C4-2B (cell line): ENCODE results near the gene BMERB1.
"Not testable (repeated sequence)": the region's sequence is repeated elsewhere in the genome, so short reads cannot be mapped to it uniquely, and the experiment has no call there.

Source experiments
- H3K27ac ChIP-seq: fragments of 450-650 bp; 2 replicates; pipeline ENCODE4 v1.5.1; 2017
- ZFX ChIP-seq: fragments of 450-650 bp; IDR thresholded peaks from 2 replicates; pipeline ENCODE4 v1.6.1; 2017
- TF ChIP-seq, protein P1 (sequence below): fragments of 450-650 bp; conservative IDR thresholded peaks from 2 replicates; pipeline ENCODE4 v1.5.1; 2017; ENCODE audit warnings: mild to moderate bottlenecking

The BMERB1 gene

DNA sequence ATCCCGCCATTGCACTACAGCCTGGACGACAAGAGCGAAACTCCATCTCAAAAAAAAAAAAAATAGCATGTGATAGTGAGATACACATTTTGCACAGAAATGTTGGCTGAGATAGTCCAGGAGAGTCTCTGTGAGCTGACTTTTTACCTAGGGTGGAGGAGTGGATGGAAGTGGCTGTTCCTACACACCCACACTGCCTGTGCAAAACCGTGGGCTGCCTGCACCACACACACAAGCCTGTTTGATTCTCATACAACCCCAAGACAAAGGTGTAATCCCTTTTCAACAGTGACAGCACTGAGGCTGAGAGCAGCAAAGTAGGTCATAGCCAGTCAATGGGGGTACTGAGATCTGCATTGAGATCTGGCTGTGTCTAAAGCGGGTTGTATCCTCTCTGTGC is 121.7 kb downstream of the BMERB1 start:
- H3K27ac ChIP-seq = no peak overlapping the region
- TF ChIP-seq, protein P1, sequence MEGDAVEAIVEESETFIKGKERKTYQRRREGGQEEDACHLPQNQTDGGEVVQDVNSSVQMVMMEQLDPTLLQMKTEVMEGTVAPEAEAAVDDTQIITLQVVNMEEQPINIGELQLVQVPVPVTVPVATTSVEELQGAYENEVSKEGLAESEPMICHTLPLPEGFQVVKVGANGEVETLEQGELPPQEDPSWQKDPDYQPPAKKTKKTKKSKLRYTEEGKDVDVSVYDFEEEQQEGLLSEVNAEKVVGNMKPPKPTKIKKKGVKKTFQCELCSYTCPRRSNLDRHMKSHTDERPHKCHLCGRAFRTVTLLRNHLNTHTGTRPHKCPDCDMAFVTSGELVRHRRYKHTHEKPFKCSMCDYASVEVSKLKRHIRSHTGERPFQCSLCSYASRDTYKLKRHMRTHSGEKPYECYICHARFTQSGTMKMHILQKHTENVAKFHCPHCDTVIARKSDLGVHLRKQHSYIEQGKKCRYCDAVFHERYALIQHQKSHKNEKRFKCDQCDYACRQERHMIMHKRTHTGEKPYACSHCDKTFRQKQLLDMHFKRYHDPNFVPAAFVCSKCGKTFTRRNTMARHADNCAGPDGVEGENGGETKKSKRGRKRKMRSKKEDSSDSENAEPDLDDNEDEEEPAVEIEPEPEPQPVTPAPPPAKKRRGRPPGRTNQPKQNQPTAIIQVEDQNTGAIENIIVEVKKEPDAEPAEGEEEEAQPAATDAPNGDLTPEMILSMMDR = no peak
- TF ChIP-seq ZFX = no peak

DNA sequence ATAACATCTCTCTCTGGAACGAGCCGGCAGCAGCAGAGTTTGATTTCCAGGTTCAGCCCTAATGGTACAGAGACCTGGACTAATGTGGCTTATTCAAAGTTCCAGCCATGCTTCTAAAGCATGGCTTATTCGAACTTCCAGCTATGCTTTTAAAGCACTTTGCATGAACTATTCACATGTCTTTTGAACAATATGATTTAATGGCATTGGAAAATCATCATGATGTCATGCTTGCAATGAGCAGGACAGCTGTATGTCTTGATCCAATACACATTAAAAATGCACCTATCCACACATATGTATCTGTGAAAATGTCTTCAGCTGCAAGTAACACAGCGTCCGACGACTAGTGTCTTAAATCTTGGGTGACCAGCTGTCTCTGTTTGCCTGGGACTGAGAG is 122.9 kb downstream of the BMERB1 start:
- TF ChIP-seq, protein P1 = no peak
- no peak for TF ChIP-seq ZFX
- no peak overlapping the region for H3K27ac ChIP-seq

DNA sequence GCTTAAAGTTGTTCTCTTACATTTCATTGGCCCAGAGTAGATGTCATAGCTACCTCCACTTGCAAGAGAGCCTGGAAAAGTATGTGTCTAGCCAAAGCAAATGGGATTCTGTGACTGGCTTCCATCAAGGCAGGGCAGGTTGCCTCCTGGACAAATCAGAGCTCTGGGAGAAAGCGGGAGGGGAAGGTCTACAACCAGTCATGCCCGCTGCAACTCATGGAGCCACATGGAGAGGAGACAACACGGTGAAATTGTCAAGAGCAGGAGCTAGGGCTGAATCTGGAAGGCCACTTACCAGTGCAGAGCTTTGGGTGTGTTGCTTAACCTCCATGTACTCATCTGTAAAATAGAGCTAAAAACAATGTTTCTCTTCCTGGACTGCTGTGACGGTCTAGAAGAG is 124.8 kb downstream of the BMERB1 start:
- H3K27ac ChIP-seq = no peak overlapping the region
- TF ChIP-seq, protein P1 = no peak
- no peak for TF ChIP-seq ZFX

DNA sequence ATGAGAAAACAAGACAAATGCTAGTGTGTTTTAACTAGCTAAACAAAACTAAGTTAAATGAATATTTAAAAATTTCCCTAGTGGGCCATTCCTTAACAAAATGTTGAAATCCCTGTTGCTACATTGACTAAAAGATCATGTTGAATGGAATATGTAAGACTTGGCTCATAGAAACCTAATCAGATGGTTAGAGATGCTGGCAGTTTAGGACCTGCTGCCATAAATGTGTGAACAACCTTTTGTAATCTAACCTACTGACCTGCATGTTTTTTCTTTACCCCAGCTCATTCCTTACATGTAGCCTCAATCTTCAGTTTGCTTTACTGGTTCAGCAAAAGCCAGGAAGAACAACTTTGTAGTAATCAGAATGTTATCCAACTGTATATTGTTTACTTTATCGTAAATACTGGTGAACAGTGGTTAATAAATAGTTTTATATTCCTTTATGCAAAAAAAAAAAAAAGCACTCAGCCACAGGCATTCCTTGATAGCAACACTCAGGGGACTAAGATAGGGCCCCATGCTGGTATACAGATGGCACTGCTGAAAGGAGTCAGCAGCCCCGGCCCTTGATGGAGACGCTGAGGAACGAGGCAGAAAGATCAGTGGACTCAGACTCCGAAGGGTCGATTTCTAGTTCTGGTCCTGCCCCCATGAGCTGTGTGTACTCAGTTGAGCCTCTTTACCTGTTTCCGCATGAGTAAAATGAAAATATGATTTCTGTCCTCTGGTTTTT is 130.4 kb downstream of the BMERB1 start:
- TF ChIP-seq, protein P1 = no peak
- no peak for TF ChIP-seq ZFX
- no peak overlapping the region for H3K27ac ChIP-seq

DNA sequence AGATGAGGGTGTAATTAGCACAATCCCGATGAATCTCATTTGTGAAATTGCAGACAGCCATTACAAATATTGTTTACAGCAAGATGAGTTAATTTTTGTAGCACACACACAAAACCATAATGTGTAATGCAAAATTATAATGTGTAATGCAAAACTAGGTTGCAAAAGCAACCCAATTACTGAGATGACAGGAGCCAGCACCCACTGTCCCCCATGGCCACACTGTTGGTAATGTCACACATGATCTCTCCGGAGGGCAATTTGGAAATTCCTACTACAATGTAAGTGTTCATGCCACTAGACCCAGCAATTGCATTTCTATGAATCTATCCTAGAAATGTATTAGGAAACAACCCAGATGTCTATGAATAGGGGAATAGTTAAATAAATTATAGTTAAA is 131.7 kb downstream of the BMERB1 start:
- TF ChIP-seq, protein P1 = no peak
- TF ChIP-seq ZFX = no peak

DNA sequence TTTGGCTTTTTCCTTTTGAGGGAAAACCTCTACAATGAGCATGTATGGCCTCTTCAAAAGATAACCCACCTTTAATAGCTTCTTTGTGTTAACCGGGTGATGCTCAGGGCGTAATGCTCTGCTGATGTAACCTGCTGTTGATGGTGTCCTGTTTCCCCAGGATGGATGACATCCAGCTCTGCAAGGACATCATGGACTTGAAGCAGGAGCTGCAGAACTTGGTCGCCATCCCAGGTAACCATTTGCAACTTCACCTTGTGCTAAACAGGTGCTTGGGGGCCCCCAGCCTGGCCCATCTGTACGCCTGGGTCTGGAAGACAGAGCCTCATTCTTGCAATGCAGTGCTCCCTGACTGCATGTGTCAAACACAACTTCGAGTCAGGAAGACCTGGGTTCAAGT is 133.4 kb downstream of the BMERB1 start:
- no peak overlapping the region for H3K27ac ChIP-seq
- TF ChIP-seq ZFX = no peak
- TF ChIP-seq, protein P1 = no peak

More for the DNA sequence above, 131.7 kb downstream of the BMERB1 start:
- H3K27ac ChIP-seq = no peak overlapping the region

DNA sequence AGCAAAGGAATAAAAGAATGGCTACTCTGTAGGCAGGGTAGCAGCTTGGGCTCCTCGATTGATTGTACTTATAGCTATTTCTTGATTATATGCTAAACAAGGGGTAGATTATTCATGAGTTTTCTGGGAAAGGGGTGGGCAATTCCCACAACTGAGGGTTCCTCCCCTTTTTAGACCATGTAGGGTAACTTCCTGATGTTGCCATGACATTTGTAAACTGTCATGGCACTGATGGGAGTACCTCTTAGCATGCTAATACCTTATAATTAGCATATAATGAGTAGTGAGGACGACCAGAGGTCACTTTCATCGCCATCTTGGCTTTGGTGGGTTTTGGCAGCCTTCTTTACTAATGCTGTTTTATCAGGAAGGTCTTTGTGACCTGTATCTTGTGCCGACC is 136.3 kb downstream of the BMERB1 start:
- H3K27ac ChIP-seq = not testable (repeated sequence)

DNA sequence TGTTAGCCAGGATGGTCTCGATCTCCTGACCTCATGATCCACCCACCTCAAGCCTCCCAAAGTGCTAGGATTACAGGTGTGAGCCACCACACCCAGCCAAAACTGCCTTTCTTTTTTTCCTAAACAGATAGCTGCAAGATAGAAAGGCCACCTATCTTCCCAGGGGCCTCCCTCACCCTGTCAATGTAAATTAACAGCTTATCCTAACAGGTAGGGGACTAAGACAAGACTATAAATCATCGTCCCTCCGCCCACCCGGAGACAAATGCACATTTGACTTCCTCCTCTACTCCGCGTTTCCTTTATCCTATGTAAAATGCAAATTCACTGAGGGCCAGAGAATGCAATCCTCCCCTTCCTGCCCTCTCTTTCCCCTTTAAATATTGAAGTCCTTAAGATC is 137.2 kb downstream of the BMERB1 start:
- TF ChIP-seq ZFX = no peak
- TF ChIP-seq, protein P1 = no peak
- H3K27ac ChIP-seq = no peak overlapping the region
